ENCODE data around the gene TENT5C. TPM values are rescaled to one million over a fixed set of nuclear protein-coding genes. Genes with fewer than 3 reads are reported as not detected.

TENT5C gene
- total RNA-seq, 1 experiment from 2014 or later = 0.12 TPM

GRCh38 chr1:117611894-117612483 lies 6.1 kb downstream of the TENT5C start:
- DNase-seq (ENCODE audit: extremely low read depth, low read depth) = no peak

- peak; percentile 41 for DNase-seq (ENCODE audit: extremely low read depth, low read depth)
These were observed 6.8 kb downstream of the TENT5C start for GRCh38 chr1:117612517-117613248.

GRCh38 chr1:117613249-117613968 lies 7.6 kb downstream of the TENT5C start:
- DNase-seq (ENCODE audit: extremely low read depth, low read depth) = no peak

GRCh38 chr1:117613969-117614729 lies 8.3 kb downstream of the TENT5C start:
- no peak for DNase-seq (ENCODE audit: extremely low read depth, low read depth)

GRCh38 chr1:117615474-117615873 lies 9.6 kb downstream of the TENT5C start:
- DNase-seq (ENCODE audit: extremely low read depth, low read depth) = no peak

- DNase-seq (ENCODE audit: extremely low read depth, low read depth) = no peak
These were observed 10.5 kb downstream of the TENT5C start for GRCh38 chr1:117616356-117616755.

- DNase-seq (ENCODE audit: extremely low read depth, low read depth) = no peak
These were observed 11.1 kb downstream of the TENT5C start for GRCh38 chr1:117616967-117617366.

- no peak for DNase-seq (ENCODE audit: extremely low read depth, low read depth)
These were observed 12.7 kb downstream of the TENT5C start for GRCh38 chr1:117618450-117619122.

GRCh38 chr1:117620440-117620839 lies 14.6 kb downstream of the TENT5C start:
- no peak for DNase-seq (ENCODE audit: extremely low read depth, low read depth)

GRCh38 chr1:117621316-117621715 lies 15.5 kb downstream of the TENT5C start:
- no peak for DNase-seq (ENCODE audit: extremely low read depth, low read depth)

- no peak for DNase-seq (ENCODE audit: extremely low read depth, low read depth)
These were observed 16.9 kb downstream of the TENT5C start for GRCh38 chr1:117622726-117623125.

GRCh38 chr1:117623141-117623540 lies 17.3 kb downstream of the TENT5C start:
- no peak for DNase-seq (ENCODE audit: extremely low read depth, low read depth)

GRCh38 chr1:117623698-117624097 lies 17.9 kb downstream of the TENT5C start:
- no peak for DNase-seq (ENCODE audit: extremely low read depth, low read depth)

- DNase-seq (ENCODE audit: extremely low read depth, low read depth) = no peak
These were observed 21.8 kb downstream of the TENT5C start for GRCh38 chr1:117627546-117628130.

- DNase-seq (ENCODE audit: extremely low read depth, low read depth) = no peak
These were observed 22.5 kb downstream of the TENT5C start for GRCh38 chr1:117628343-117628742.

GRCh38 chr1:117629625-117630422 lies 24.0 kb downstream of the TENT5C start:
- DNase-seq (ENCODE audit: extremely low read depth, low read depth) = no peak

- no peak for DNase-seq (ENCODE audit: extremely low read depth, low read depth)
These were observed 24.7 kb downstream of the TENT5C start for GRCh38 chr1:117630423-117630998.

- DNase-seq (ENCODE audit: extremely low read depth, low read depth) = no peak
These were observed 25.7 kb downstream of the TENT5C start for GRCh38 chr1:117631359-117632160.
